Skeletal muscle tissue (tissue), 4 donors: ENCODE results near the gene RASA3. TPM values are rescaled to one million over a fixed set of nuclear protein-coding genes. Genes with fewer than 3 reads are reported as not detected.

Experiments used
- H3K27ac ChIP-seq: one replicate; pipeline ENCODE4 v1.7.0; 2013; ENCODE audit warnings: mild to moderate bottlenecking, low read depth, low read length, inconsistent platforms
- H3K27me3 ChIP-seq, 3 donors: one replicate each; pipeline ENCODE4 v1.7.0; 2013; ENCODE audit warnings: low read length in 3 of 3; ENCODE audit not compliant: control insufficient read depth in 3 of 3, insufficient read depth in 3 of 3
- H3K36me3 ChIP-seq, 3 donors: one replicate each; pipeline ENCODE4 v1.7.0; 2013; ENCODE audit warnings: low read length in 3 of 3; ENCODE audit not compliant: control insufficient read depth in 3 of 3, insufficient read depth in 3 of 3
- H3K4me1 ChIP-seq, 3 donors: one replicate each; pipeline ENCODE4 v1.7.0; 2013; ENCODE audit warnings: low read length in 3 of 3, mild to moderate bottlenecking in 3 of 3; ENCODE audit not compliant: control insufficient read depth in 3 of 3, insufficient read depth in 3 of 3
- H3K4me3 ChIP-seq, 3 donors: one replicate each; pipeline ENCODE4 v1.7.0; 2013; ENCODE audit warnings: low read length in 3 of 3
- H3K9ac ChIP-seq, 3 donors: one replicate each; pipeline ENCODE4 v1.7.0; 2013; ENCODE audit warnings: low read length in 3 of 3, mild to moderate bottlenecking in 3 of 3, moderate library complexity in 2 of 3, low read depth in 1 of 3
- H3K9me3 ChIP-seq, 3 donors: one replicate each; pipeline ENCODE4 v1.7.0; 2013; ENCODE audit warnings: low read length in 3 of 3; ENCODE audit not compliant: control insufficient read depth in 3 of 3
- total RNA-seq: library from RNA; depleted of rRNA; stranded (reverse); fragments of >200 nt; gene quantifications from one replicate; pipeline ENCODE4 v1.2.3, GENCODE V29; 2014
- donor health status: Osteomylitis.

Gene RASA3
- total RNA-seq, 1 donor from 2014 or later, result 14.1 TPM

GRCh38 chr13:113929628-113930615, 202.5 kb downstream of the RASA3 start:
- Histone ChIP-seq H3K4me1 (peaks cover 41% of the 10 kb centered on the region in 3 donors), H3K9me3 (no peaks in the 10 kb centered on the region), H3K27me3 (peaks cover 0 to 10% (median 7%) of the 10 kb centered on the region in 3 donors), H3K36me3 (no peaks in the 10 kb centered on the region), H3K9ac (peak overlapping the region in 2 of 3 donors; percentile 18 to 81), H3K4me3 (no peak overlapping the region), H3K27ac (peak overlapping the region; percentile 78)

- Histone ChIP-seq H3K27ac (peak overlapping the region; percentile 78), H3K9me3 (no peaks in the 10 kb centered on the region), H3K9ac (peak overlapping the region in 2 of 3 donors; percentile 68 to 81), H3K4me3 (peak overlapping the region in 2 of 3 donors; percentile 29 to 38), H3K27me3 (peaks cover 0 to 5% (median 5%) of the 10 kb centered on the region in 3 donors), H3K4me1 (peaks cover 37 to 41% (median 38%) of the 10 kb centered on the region in 3 donors), H3K36me3 (no peaks in the 10 kb centered on the region)
Observed at GRCh38 chr13:113928685-113929627, 203.5 kb downstream of the RASA3 start.

Other genes starting within 250 kb of the RASA3 start
- gene C13orf46, start 158.5 kb downstream of the RASA3 start, total RNA-seq, result under 0.01 TPM
- gene CFAP97D2, start 46.6 kb upstream of the RASA3 start, total RNA-seq, result not detected
- gene CDC16, start 102.3 kb upstream of the RASA3 start, total RNA-seq, result 64.2 TPM
- 14.1 TPM for gene UPF3A, start 149.0 kb upstream of the RASA3 start, total RNA-seq
- 5.2 TPM for gene CHAMP1, start 181.9 kb upstream of the RASA3 start, total RNA-seq